IPS DF 4.7 (cell line): ENCODE measurements around the gene CLHC1.

Source experiments
- DNase-seq: peaks from one replicate; pipeline ENCODE4 v3.0.0-alpha.2; 2013; ENCODE audit warnings: low spot score; ENCODE audit errors: extremely low read depth

Gene CLHC1

GRCh38 chr2:55169915-55170314 is 62.2 kb downstream of the CLHC1 start:
- DNase-seq: no peak

GRCh38 chr2:55169359-55169758 is 62.7 kb downstream of the CLHC1 start:
- no peak for DNase-seq

- DNase-seq: no peak
These were observed 63.6 kb downstream of the CLHC1 start for GRCh38 chr2:55168221-55169154.

- DNase-seq: no peak
These were observed 66.5 kb downstream of the CLHC1 start for GRCh38 chr2:55165626-55166025.

GRCh38 chr2:55164534-55165480 is 67.3 kb downstream of the CLHC1 start:
- no peak for DNase-seq

GRCh38 chr2:55163941-55164390 is 68.1 kb downstream of the CLHC1 start:
- no peak for DNase-seq

GRCh38 chr2:55163274-55163721 is 68.8 kb downstream of the CLHC1 start:
- no peak for DNase-seq

GRCh38 chr2:55162284-55163006 is 69.6 kb downstream of the CLHC1 start:
- DNase-seq: no peak

- no peak for DNase-seq
These were observed 70.5 kb downstream of the CLHC1 start for GRCh38 chr2:55161295-55162210.

GRCh38 chr2:55160422-55160821 is 71.7 kb downstream of the CLHC1 start:
- no peak for DNase-seq

GRCh38 chr2:55159752-55160151 is 72.3 kb downstream of the CLHC1 start:
- no peak for DNase-seq

GRCh38 chr2:55159037-55159651 is 72.9 kb downstream of the CLHC1 start:
- no peak for DNase-seq

- DNase-seq: no peak
These were observed 73.8 kb downstream of the CLHC1 start for GRCh38 chr2:55158111-55158814.

GRCh38 chr2:55157474-55157884 is 74.6 kb downstream of the CLHC1 start:
- DNase-seq: no peak

- no peak for DNase-seq
These were observed 75.1 kb downstream of the CLHC1 start for GRCh38 chr2:55156984-55157383.

GRCh38 chr2:55156326-55156725 is 75.8 kb downstream of the CLHC1 start:
- DNase-seq: no peak

- DNase-seq: no peak
These were observed 76.3 kb downstream of the CLHC1 start for GRCh38 chr2:55155764-55156281.

- no peak for DNase-seq
These were observed 76.9 kb downstream of the CLHC1 start for GRCh38 chr2:55155206-55155605.

GRCh38 chr2:55154525-55155030 is 77.5 kb downstream of the CLHC1 start:
- DNase-seq: no peak
